ENCODE measurements around the gene ATP10B.

ATP10B gene

DNA sequence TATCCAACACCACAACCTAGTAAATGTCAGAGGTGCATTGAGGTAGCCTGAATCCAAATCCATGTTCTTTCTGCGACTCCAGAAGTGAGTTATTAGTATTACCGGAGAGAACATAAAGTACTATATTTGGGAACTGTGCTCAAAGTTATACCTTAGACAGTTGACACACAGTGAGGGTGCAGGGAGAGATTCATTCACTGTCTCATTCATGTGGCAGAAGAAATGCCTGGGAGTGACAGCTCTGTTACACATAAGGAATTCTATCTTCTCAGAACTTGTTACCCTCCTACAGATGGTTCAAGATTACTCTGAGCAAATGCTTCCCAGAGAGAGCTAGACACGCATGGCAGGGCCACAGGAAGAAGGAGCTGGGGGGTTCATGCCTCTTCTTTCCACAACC lies 103.0 kb downstream of the ATP10B start:
- TF ChIP-seq, protein P1, sequence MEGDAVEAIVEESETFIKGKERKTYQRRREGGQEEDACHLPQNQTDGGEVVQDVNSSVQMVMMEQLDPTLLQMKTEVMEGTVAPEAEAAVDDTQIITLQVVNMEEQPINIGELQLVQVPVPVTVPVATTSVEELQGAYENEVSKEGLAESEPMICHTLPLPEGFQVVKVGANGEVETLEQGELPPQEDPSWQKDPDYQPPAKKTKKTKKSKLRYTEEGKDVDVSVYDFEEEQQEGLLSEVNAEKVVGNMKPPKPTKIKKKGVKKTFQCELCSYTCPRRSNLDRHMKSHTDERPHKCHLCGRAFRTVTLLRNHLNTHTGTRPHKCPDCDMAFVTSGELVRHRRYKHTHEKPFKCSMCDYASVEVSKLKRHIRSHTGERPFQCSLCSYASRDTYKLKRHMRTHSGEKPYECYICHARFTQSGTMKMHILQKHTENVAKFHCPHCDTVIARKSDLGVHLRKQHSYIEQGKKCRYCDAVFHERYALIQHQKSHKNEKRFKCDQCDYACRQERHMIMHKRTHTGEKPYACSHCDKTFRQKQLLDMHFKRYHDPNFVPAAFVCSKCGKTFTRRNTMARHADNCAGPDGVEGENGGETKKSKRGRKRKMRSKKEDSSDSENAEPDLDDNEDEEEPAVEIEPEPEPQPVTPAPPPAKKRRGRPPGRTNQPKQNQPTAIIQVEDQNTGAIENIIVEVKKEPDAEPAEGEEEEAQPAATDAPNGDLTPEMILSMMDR (IDR thresholded peaks at IDR 0.05; ENCODE audit: low read depth, low read length): no peak
- no peak overlapping the region for H3K4me3 ChIP-seq (ENCODE audit: low read depth, low read length)
- in situ Hi-C loops (cut with HindIII; ENCODE audit: low sequenced_read_pairs): no loop called here
- DNase-seq (ENCODE audit: low read depth, low spot score): no peak

DNA sequence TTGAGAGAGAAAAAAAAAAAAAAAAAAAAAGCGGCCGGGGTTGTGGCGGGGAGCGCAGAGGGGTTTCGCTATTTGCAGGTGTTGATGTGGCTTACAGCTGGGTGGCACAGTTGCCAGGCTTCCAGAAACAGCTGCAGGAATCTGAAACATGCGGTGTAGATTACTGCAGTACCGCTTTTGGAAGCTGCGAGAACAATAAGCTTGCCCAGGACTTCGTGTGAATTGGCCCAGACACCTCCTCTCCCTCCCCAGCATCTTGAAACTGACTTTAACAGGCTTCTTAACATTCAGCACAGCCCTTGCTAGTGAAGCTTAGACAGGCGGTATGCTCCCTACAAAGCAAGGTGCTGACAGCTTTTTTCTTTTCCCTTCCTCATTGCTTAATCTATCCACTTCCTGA lies 104.0 kb downstream of the ATP10B start:
- in situ Hi-C loops (cut with HindIII; ENCODE audit: low sequenced_read_pairs): no loop called here
- DNase-seq (ENCODE audit: low read depth, low spot score): no peak

DNA sequence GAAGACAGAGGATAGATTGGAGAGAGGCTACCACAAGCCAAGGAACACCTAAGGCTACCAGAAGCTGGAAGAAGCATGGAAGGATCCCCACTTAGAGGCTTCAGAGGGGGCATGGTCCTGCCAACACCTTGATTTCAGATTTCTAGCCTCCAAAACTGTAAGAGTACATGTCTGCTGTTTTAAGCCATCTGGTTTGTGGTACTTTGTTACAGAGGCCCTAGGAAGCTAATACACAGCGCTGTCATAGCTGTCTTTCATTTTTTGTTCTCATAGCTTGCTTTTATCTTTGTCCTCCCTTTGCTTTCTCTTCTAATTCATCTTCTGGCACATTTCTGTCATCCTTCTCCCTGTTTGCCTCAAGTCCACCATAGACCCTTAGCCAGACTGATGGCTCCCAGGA lies 104.5 kb downstream of the ATP10B start:
- in situ Hi-C loops (cut with HindIII; ENCODE audit: low sequenced_read_pairs): no loop called here
- DNase-seq (ENCODE audit: low read depth, low spot score): no peak

More for the DNA sequence above, 104.0 kb downstream of the ATP10B start:
- TF ChIP-seq, protein P1 (IDR thresholded peaks at IDR 0.05; ENCODE audit: low read depth, low read length): no peak
- no peak overlapping the region for H3K4me3 ChIP-seq (ENCODE audit: low read depth, low read length)

DNA sequence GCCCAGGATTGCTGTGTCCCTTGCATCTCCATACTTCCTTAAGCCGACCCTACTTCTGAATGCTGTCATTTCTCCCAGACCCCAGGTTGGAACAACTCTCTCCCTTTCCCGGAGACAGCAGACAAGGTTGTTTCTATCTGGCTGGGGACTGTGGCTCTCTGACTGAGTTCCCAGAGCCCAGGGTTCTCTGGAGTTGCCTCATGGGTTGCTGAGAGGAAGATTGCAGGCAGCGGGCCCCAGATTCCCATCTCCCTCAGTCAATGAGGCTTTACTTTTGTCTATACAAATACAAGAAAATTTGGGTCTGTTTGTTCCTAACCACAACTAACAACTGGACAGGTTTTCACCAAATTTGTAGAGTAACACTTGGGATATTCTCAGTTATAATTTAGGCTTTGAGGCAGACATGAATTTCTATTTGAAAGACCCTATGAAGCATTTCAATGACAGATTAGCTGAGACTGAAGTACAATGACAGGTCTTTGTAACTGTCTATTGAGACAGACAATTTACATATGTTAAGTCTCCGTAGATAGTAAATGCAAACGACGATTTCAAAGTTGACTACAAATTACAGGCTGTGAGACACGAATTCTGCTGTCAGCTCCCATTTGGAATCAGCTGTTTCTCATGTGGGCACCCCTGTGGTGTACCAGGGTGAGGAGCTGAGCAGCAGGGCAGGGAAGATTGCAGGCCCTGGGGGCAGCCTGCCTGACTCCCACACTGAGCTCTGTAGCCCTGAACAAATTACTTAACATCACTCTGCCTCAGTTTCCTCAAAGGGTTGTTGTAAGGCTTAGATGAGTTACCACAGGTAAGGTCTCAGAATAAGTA lies 107.5 kb downstream of the ATP10B start:
- TF ChIP-seq, protein P1 (IDR thresholded peaks at IDR 0.05; ENCODE audit: low read depth, low read length): no peak
- in situ Hi-C loops (cut with HindIII; ENCODE audit: low sequenced_read_pairs): no loop called here

More for the DNA sequence above, 104.5 kb downstream of the ATP10B start:
- H3K4me3 ChIP-seq (ENCODE audit: low read depth, low read length): no peak overlapping the region
- TF ChIP-seq, protein P1 (IDR thresholded peaks at IDR 0.05; ENCODE audit: low read depth, low read length): no peak

DNA sequence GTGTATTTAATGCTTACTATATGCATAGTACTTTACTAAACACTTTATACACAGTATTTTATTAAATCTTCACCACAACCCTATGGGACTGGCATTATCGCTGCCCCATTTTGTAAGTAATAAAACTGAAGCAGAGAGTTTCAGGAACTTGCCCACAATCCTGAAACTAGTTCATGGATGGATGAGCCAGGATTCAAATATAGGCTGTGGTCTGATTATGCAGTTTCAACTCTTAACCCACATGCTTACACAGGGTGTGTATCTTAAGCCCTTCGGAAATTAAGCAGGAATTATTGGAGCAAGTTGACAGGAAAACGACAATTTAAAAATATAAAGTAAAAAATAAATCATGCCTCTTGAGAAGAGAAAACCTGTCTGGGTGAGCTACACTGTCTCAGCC lies 109.0 kb downstream of the ATP10B start:
- TF ChIP-seq, protein P1 (IDR thresholded peaks at IDR 0.05; ENCODE audit: low read depth, low read length): no peak
- in situ Hi-C loops (cut with HindIII; ENCODE audit: low sequenced_read_pairs): no loop called here
- no peak overlapping the region for H3K4me3 ChIP-seq (ENCODE audit: low read depth, low read length)
- DNase-seq (ENCODE audit: low read depth, low spot score): no peak

More for the DNA sequence above, 107.5 kb downstream of the ATP10B start:
- no peak for DNase-seq (ENCODE audit: low read depth, low spot score)
- H3K4me3 ChIP-seq (ENCODE audit: low read depth, low read length): no peak overlapping the region

DNA sequence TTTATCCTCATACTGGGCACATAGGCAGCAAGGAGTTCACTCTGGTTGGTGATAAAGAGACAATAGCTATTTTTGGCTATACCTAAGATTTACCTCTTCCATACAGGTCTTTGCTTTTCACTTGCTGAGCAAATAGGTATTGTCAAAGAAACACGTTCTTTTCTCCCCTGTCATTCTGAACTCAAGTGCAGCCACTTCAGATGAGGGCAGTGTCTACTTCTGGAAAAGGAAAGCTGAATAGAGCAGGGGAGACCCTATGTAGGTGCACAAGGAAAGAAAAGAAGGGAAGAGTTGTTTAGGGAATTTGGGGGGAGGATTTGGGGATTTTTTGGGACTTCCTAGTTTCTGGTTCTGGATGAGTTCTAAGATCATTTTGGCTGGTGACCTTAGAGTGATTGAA lies 109.6 kb downstream of the ATP10B start:
- TF ChIP-seq, protein P1 (IDR thresholded peaks at IDR 0.05; ENCODE audit: low read depth, low read length): no peak
- in situ Hi-C loops (cut with HindIII; ENCODE audit: low sequenced_read_pairs): no loop called here
- no peak for DNase-seq (ENCODE audit: low read depth, low spot score)
- H3K4me3 ChIP-seq (ENCODE audit: low read depth, low read length): no peak overlapping the region

Data from astrocyte of the spinal cord (primary cell).